ENCODE data around the gene TAGLN2. TPM values are rescaled to one million over a fixed set of nuclear protein-coding genes. Genes with fewer than 3 reads are reported as not detected.

Gene TAGLN2
- total RNA-seq, 2 experiments from 2014 or later: 453 to 454 TPM

GRCh38 chr1:159869607-159870006 lies 55.7 kb downstream of the TAGLN2 start:
- H3K9me3 Mint-ChIP-seq: no peaks in the 10 kb centered on the region
- H3K4me1 Mint-ChIP-seq (ENCODE audit: low read depth): peaks cover 12% of the 10 kb centered on the region
- intact Hi-C loops (cut with micrococcal nuclease): no loop called here
- H3K27ac Mint-ChIP-seq: no peak overlapping the region
- CTCF ChIA-PET: interaction anchor here (0.8 to 1.0 kb wide), 2 partner anchors 23 to 71 kb away, joined by 3 read pairs; no protein-coding TSS in a partner anchor
- no peak overlapping the region for H3K4me3 Mint-ChIP-seq
- no peaks in the 10 kb centered on the region for H3K36me3 Mint-ChIP-seq (ENCODE audit: low read depth)
- DNase-seq: no peak
- peaks cover 4% of the 10 kb centered on the region for H3K27me3 Mint-ChIP-seq (ENCODE audit: low read depth)

GRCh38 chr1:159869173-159869572 lies 56.1 kb downstream of the TAGLN2 start:
- intact Hi-C loops (cut with micrococcal nuclease): no loop called here
- no peak overlapping the region for H3K27ac Mint-ChIP-seq
- H3K27me3 Mint-ChIP-seq (ENCODE audit: low read depth): peaks cover 4% of the 10 kb centered on the region
- H3K36me3 Mint-ChIP-seq (ENCODE audit: low read depth): no peaks in the 10 kb centered on the region
- CTCF ChIA-PET: interaction anchor here (0.8 to 1.0 kb wide), 3 partner anchors 23 to 70 kb away, joined by 3 read pairs; no protein-coding TSS in a partner anchor
- peak; percentile 21 for DNase-seq
- H3K9me3 Mint-ChIP-seq: no peaks in the 10 kb centered on the region
- no peak overlapping the region for H3K4me3 Mint-ChIP-seq
- H3K4me1 Mint-ChIP-seq (ENCODE audit: low read depth): peaks cover 12% of the 10 kb centered on the region

GRCh38 chr1:159868766-159869165 lies 56.5 kb downstream of the TAGLN2 start:
- peaks cover 4% of the 10 kb centered on the region for H3K27me3 Mint-ChIP-seq (ENCODE audit: low read depth)
- no peak for DNase-seq
- H3K27ac Mint-ChIP-seq: no peak overlapping the region
- no peaks in the 10 kb centered on the region for H3K36me3 Mint-ChIP-seq (ENCODE audit: low read depth)
- H3K4me1 Mint-ChIP-seq (ENCODE audit: low read depth): peaks cover 12% of the 10 kb centered on the region
- intact Hi-C loops (cut with micrococcal nuclease): no loop called here
- H3K4me3 Mint-ChIP-seq: no peak overlapping the region
- CTCF ChIA-PET: interaction anchor here (1.0 to 1.2 kb wide), 3 partner anchors 16 to 70 kb away, joined by 3 read pairs; no protein-coding TSS in a partner anchor
- no peaks in the 10 kb centered on the region for H3K9me3 Mint-ChIP-seq

Small RNAs within 50 kb of the gene (microRNA-seq; reads per million reads assigned to microRNA genes)
- gene MIR4259 (ENCODE audit: borderline microRNAs expressed, borderline replicate concordance): not detected

Other genes starting within 250 kb of the TAGLN2 start
- gene CRP, start 210.9 kb downstream of the TAGLN2 start, total RNA-seq: not detected
- gene DUSP23, start 144.5 kb downstream of the TAGLN2 start, total RNA-seq: 10 to 100 TPM; 13.0 to 14.1 TPM
- not detected for gene FCRL6, start 123.1 kb downstream of the TAGLN2 start, total RNA-seq
- under 1 TPM in 1 of 2 experiments, not detected in 1; 0.19 TPM for gene SLAMF8, start 98.6 kb downstream of the TAGLN2 start, total RNA-seq
- gene VSIG8, start 62.9 kb downstream of the TAGLN2 start, total RNA-seq: not detected
- gene CFAP45, start 25.3 kb downstream of the TAGLN2 start, total RNA-seq: 1 to 10 TPM; 2.1 to 2.6 TPM
- not detected for gene IGSF9, start 20.1 kb upstream of the TAGLN2 start, total RNA-seq
- not detected for gene SLAMF9, start 28.7 kb upstream of the TAGLN2 start, total RNA-seq
- 1 to 10 TPM; 2.6 TPM for gene PIGM, start 106.5 kb upstream of the TAGLN2 start, total RNA-seq
- not detected for gene KCNJ10, start 144.7 kb upstream of the TAGLN2 start, total RNA-seq
- gene KCNJ9, start 156.0 kb upstream of the TAGLN2 start, total RNA-seq: not detected
- gene IGSF8, start 173.1 kb upstream of the TAGLN2 start, total RNA-seq: 10 to 100 TPM; 22.2 to 24.7 TPM
- not detected for gene ATP1A2, start 190.3 kb upstream of the TAGLN2 start, total RNA-seq
- gene ATP1A4, start 226.1 kb upstream of the TAGLN2 start, total RNA-seq: not detected

Measured in activated naive CD4-positive, alpha-beta T cell treated with anti-CD3 and anti-CD28 coated beads for 36 hours (primary cell).